ENCODE data around the gene KIAA1755.

Gene KIAA1755

DNA sequence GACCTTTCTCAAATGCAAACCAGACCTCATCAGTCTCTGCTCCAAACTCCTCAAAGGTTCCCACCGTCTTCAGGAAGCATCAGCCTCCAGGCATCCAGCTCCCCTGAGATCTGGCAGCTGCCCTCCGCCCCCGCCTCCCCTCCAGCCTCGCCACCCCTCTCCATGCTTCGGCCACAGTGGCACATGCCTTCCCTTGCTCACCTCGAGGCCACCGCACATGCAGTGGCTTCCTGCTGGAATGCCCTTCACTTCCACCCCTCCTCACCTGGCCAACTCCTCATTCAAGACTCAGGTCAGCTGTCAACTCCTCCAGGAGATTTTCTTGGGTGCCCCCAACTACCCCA is 13.4 kb downstream of the KIAA1755 start:
- TF ChIP-seq, protein P1, sequence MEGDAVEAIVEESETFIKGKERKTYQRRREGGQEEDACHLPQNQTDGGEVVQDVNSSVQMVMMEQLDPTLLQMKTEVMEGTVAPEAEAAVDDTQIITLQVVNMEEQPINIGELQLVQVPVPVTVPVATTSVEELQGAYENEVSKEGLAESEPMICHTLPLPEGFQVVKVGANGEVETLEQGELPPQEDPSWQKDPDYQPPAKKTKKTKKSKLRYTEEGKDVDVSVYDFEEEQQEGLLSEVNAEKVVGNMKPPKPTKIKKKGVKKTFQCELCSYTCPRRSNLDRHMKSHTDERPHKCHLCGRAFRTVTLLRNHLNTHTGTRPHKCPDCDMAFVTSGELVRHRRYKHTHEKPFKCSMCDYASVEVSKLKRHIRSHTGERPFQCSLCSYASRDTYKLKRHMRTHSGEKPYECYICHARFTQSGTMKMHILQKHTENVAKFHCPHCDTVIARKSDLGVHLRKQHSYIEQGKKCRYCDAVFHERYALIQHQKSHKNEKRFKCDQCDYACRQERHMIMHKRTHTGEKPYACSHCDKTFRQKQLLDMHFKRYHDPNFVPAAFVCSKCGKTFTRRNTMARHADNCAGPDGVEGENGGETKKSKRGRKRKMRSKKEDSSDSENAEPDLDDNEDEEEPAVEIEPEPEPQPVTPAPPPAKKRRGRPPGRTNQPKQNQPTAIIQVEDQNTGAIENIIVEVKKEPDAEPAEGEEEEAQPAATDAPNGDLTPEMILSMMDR (IDR thresholded peaks at IDR 0.05; ENCODE audit: low read depth, low read length), result no peak
- TF ChIP-seq MYC (IDR thresholded peaks at IDR 0.05; ENCODE audit: low read depth, low read length), result no peak
- TF ChIP-seq, protein P2, sequence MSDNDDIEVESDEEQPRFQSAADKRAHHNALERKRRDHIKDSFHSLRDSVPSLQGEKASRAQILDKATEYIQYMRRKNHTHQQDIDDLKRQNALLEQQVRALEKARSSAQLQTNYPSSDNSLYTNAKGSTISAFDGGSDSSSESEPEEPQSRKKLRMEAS (IDR thresholded peaks at IDR 0.05; ENCODE audit: low read depth, low read length), result no peak
- TF ChIP-seq POLR2A (IDR thresholded peaks at IDR 0.05; ENCODE audit: extremely low read depth, insufficient read length), result no peak
- H3K4me3 ChIP-seq (ENCODE audit: low read depth, low read length), result no peak overlapping the region
- DNase-seq (ENCODE audit: low read depth), result no peak

DNA sequence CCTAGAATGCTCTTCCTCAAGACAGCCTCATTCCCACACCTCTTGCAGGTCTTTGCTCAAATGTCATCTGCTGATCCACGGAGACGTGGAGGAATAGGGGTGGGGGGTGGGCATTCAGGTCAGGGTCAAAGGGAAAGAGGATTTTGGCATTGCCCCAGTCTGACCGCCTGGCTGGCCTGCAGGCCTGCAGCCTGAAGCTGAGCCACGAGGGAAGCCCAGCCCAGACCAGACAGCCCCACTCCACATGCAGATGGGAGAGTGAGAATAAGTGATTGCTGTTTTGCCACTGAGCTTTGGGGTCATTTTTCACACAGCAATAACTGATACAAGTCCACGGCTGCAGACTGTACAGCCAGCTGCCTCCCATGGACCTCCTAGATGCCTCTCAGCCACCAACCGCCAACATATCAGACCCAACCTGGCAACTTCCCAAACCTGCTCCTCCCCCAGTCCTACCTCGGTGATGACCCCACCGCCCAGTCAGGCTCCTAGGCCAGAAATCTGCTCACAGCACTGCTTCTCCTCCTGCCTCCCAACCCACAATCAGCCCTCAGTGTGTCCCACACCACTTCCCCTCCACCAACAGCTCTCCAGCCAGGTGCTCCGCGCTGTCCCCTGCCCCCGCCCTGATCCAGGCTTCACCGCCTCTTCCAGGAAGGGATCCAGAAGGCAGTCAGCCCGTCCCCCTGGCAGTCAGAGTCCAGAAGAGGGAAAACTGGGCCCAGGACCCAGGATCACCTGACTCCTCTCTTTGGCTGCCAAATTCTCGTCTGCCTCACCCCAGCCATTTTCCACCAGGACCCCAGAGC is 14.0 kb downstream of the KIAA1755 start:
- no peak for DNase-seq (ENCODE audit: low read depth)
- TF ChIP-seq, protein P1 (IDR thresholded peaks at IDR 0.05; ENCODE audit: low read depth, low read length), result no peak
- TF ChIP-seq POLR2A (IDR thresholded peaks at IDR 0.05; ENCODE audit: extremely low read depth, insufficient read length) (no peak), MYC (IDR thresholded peaks at IDR 0.05; ENCODE audit: low read depth, low read length) (no peak)
- TF ChIP-seq, protein P2 (IDR thresholded peaks at IDR 0.05; ENCODE audit: low read depth, low read length), result no peak
- H3K4me3 ChIP-seq (ENCODE audit: low read depth, low read length), result no peak overlapping the region

GRCh38 chr20:38245753-38246152 is 14.8 kb downstream of the KIAA1755 start:
- no peak overlapping the region for H3K4me3 ChIP-seq (ENCODE audit: low read depth, low read length)
- no peak for DNase-seq (ENCODE audit: low read depth)
- TF ChIP-seq, protein P1 (IDR thresholded peaks at IDR 0.05; ENCODE audit: low read depth, low read length), result no peak
- TF ChIP-seq, protein P2 (IDR thresholded peaks at IDR 0.05; ENCODE audit: low read depth, low read length), result no peak
- TF ChIP-seq POLR2A (IDR thresholded peaks at IDR 0.05; ENCODE audit: extremely low read depth, insufficient read length) (no peak), MYC (IDR thresholded peaks at IDR 0.05; ENCODE audit: low read depth, low read length) (no peak)

DNA sequence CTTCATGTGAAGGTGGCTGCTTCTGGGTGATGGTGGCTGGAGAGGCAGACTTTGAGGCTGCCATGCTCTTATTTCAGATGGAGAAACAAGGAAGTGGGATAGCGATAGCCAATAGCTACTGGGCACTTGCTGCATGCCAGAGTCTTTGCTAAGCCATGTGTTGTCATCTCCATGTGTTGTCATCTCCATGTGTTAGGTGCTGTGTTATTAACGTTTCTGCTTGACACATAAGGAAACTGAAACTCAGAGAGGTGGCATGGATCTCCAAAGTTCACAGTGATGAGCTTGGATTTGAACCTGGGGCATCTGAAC is 16.9 kb downstream of the KIAA1755 start:
- no peak overlapping the region for H3K4me3 ChIP-seq (ENCODE audit: low read depth, low read length)
- TF ChIP-seq, protein P1 (IDR thresholded peaks at IDR 0.05; ENCODE audit: low read depth, low read length), result no peak
- TF ChIP-seq POLR2A (IDR thresholded peaks at IDR 0.05; ENCODE audit: extremely low read depth, insufficient read length) (no peak), MYC (IDR thresholded peaks at IDR 0.05; ENCODE audit: low read depth, low read length) (no peak)
- TF ChIP-seq, protein P2 (IDR thresholded peaks at IDR 0.05; ENCODE audit: low read depth, low read length), result peak; percentile 47; the same call in 1 of the 2 replicates
- DNase-seq (ENCODE audit: low read depth), result peak; percentile 19

DNA sequence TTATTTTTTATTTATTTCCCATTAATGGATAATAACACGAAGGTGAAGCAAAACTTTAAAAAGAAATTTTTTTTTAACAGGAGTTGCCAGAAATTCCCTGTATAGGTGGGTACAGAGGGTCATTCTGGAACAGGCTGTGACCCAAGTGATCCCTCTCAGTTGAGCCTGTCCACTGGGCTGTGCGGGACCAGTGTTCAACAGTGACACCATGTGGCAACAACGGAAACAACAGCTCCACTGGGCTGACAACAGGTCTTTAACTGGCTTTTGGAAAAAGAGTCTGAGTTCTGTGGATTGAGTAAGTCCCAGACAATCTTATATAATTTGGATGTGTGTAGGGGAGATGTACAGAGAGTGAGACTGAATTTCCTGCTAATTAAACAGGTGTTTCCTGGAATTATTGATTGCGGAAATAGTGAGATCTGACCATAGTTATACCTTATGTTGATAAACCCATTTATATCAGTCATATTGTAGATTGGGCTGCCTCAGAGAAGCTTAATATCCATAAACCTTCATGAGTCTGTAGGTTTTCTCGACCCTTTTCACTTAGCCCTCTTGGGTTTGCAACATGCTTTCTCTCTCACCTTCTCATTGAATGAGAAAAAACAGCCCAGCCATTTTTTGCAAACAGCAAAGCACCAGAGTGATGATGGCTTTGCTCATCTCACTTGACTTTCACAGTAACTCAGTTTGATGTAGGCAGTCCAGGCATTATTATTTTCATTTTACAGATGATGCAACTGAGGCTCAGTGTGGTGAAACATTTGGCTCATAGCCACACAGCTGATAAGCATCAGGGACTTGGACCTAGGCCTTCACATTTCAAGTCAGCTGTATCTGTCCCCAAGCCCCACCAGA is 17.5 kb downstream of the KIAA1755 start:
- peak; percentile 72 for DNase-seq (ENCODE audit: low read depth)
- no peak overlapping the region for H3K4me3 ChIP-seq (ENCODE audit: low read depth, low read length)
- no peak for TF ChIP-seq POLR2A (IDR thresholded peaks at IDR 0.05; ENCODE audit: extremely low read depth, insufficient read length)
- TF ChIP-seq MYC (IDR thresholded peaks at IDR 0.05; ENCODE audit: low read depth, low read length), result no peak
- TF ChIP-seq, protein P2 (IDR thresholded peaks at IDR 0.05; ENCODE audit: low read depth, low read length), result 0 out of 2 replicates have a peak, but pooled peaks have one; percentile 37
- TF ChIP-seq, protein P1 (IDR thresholded peaks at IDR 0.05; ENCODE audit: low read depth, low read length), result peak; percentile 91
